H9 (cell line): ENCODE results near the gene FOXL1. TPM values are rescaled to one million over a fixed set of nuclear protein-coding genes. Genes with fewer than 3 reads are reported as not detected.

Source experiments
- DNase-seq: peaks from one replicate; pipeline ENCODE4 v3.0.0-alpha.2; 2017
- H2AFZ ChIP-seq: one replicate; pipeline ENCODE4 v1.6.1; 2013; ENCODE audit warnings: mild to moderate bottlenecking, low read length, control low read depth, moderate library complexity
- H2AK5ac ChIP-seq: 2 replicates; pipeline ENCODE4 v1.6.1; 2013; ENCODE audit warnings: low read length, control low read depth, mixed read lengths; ENCODE audit not compliant: insufficient read length
- H2BK120ac ChIP-seq: one replicate; pipeline ENCODE4 v1.6.1; 2013; ENCODE audit warnings: low read depth, mild to moderate bottlenecking, low read length, control low read depth, inconsistent platforms; ENCODE audit not compliant: poor library complexity, severe bottlenecking
- H2BK12ac ChIP-seq: 2 replicates; pipeline ENCODE4 v1.6.1; 2013; ENCODE audit warnings: low read length, control low read depth, mixed read lengths, low read depth; ENCODE audit not compliant: insufficient read length
- H2BK15ac ChIP-seq: 2 replicates; pipeline ENCODE4 v1.6.1; 2013; ENCODE audit warnings: low read depth, low read length, control low read depth
- H2BK20ac ChIP-seq: one replicate; pipeline ENCODE4 v1.6.1; 2013; ENCODE audit warnings: low read depth, mild to moderate bottlenecking, low read length, control low read depth, inconsistent platforms; ENCODE audit not compliant: poor library complexity, severe bottlenecking
- H2BK5ac ChIP-seq: 2 replicates; pipeline ENCODE4 v1.6.1; 2013; ENCODE audit warnings: low read length, control low read depth, mixed read lengths; ENCODE audit not compliant: insufficient read length
- H3K14ac ChIP-seq: 2 replicates; pipeline ENCODE4 v1.6.1; 2013; ENCODE audit warnings: low read length, control low read depth; ENCODE audit not compliant: insufficient read depth
- H3K18ac ChIP-seq: 2 replicates; pipeline ENCODE4 v1.6.1; 2013; ENCODE audit warnings: low read depth, mild to moderate bottlenecking, mixed read lengths, low read length, control low read depth; ENCODE audit not compliant: insufficient read length
- H3K23ac ChIP-seq: 2 replicates; pipeline ENCODE4 v1.6.1; 2013; ENCODE audit warnings: low read length, control low read depth, mixed read lengths, low read depth; ENCODE audit not compliant: insufficient read length
- H3K23me2 ChIP-seq: 2 replicates; pipeline ENCODE4 v1.6.1; 2013; ENCODE audit warnings: low read depth, mild to moderate bottlenecking, mixed read lengths, low read length, control low read depth; ENCODE audit not compliant: insufficient read length, poor library complexity, severe bottlenecking
- H3K27ac ChIP-seq: 2 replicates; pipeline ENCODE4 v1.5.1; 2013; ENCODE audit warnings: low read length, control low read depth, mixed read lengths, low read depth; ENCODE audit not compliant: insufficient read length
- H3K27me3 ChIP-seq: 2 replicates; pipeline ENCODE4 v1.6.1; 2013; ENCODE audit warnings: low read length, control low read depth, inconsistent platforms; ENCODE audit not compliant: insufficient read depth
- H3K4ac ChIP-seq: 2 replicates; pipeline ENCODE4 v1.6.1; 2013; ENCODE audit warnings: low read depth, mild to moderate bottlenecking, control low read depth, inconsistent platforms, low read length, moderate library complexity
- H3K4me1 ChIP-seq: 2 replicates; pipeline ENCODE4 v1.6.1; 2013; ENCODE audit warnings: low read length, control low read depth, inconsistent platforms; ENCODE audit not compliant: insufficient read depth
- H3K4me2 ChIP-seq: 2 replicates; pipeline ENCODE4 v1.6.1; 2013; ENCODE audit warnings: low read length, control low read depth, mixed read lengths; ENCODE audit not compliant: insufficient read length, insufficient read depth
- H3K56ac ChIP-seq: 2 replicates; pipeline ENCODE4 v1.6.1; 2013; ENCODE audit warnings: low read depth, mild to moderate bottlenecking, mixed read lengths, low read length, control low read depth; ENCODE audit not compliant: insufficient read length
- H3K79me1 ChIP-seq: 2 replicates; pipeline ENCODE4 v1.6.1; 2013; ENCODE audit warnings: low read depth, mild to moderate bottlenecking, moderate library complexity, low read length, control low read depth, inconsistent platforms; ENCODE audit not compliant: insufficient read depth, poor library complexity, severe bottlenecking
- H3K79me2 ChIP-seq: 2 replicates; pipeline ENCODE4 v1.6.1; 2013; ENCODE audit warnings: low read length, control low read depth, inconsistent platforms; ENCODE audit not compliant: insufficient read depth
- H3K9ac ChIP-seq: 2 replicates; pipeline ENCODE4 v1.6.1; 2013; ENCODE audit warnings: low read length, control low read depth, mixed read lengths; ENCODE audit not compliant: insufficient read length; ENCODE audit errors: extremely low read depth
- H3K9me3 ChIP-seq: one replicate; pipeline ENCODE4 v1.6.1; 2013; ENCODE audit warnings: low read depth, low read length, inconsistent platforms; ENCODE audit not compliant: control insufficient read depth
- H3T11ph ChIP-seq: one replicate; pipeline ENCODE4 v1.6.1; 2013; ENCODE audit warnings: mild to moderate bottlenecking, low read length, control low read depth, inconsistent platforms
- H4K20me1 ChIP-seq: one replicate; pipeline ENCODE4 v1.6.1; 2013; ENCODE audit not compliant: control insufficient read depth, insufficient read length, insufficient read depth
- H4K5ac ChIP-seq: 2 replicates; pipeline ENCODE4 v1.6.1; 2013; ENCODE audit warnings: low read depth, mild to moderate bottlenecking, mixed read lengths, low read length, control low read depth; ENCODE audit not compliant: insufficient read length
- H4K8ac ChIP-seq: replicated peaks from 2 replicates; pipeline ENCODE4 v1.6.1; 2013; ENCODE audit warnings: low read length, control low read depth, mixed read lengths, low read depth; ENCODE audit not compliant: insufficient read length
- H4K91ac ChIP-seq: 2 replicates; pipeline ENCODE4 v1.6.1; 2013; ENCODE audit warnings: low read depth, mild to moderate bottlenecking, moderate library complexity, mixed read lengths, low read length, control low read depth; ENCODE audit not compliant: insufficient read length
- H3K27ac Mint-ChIP-seq, 3 experiments: 2 replicates in 2 of 3; 3 replicates in 1 of 3; pipeline ENCODE4 v1.8.0; 2020 to 2021; ENCODE audit warnings: mixed read lengths in 3 of 3, mild to moderate bottlenecking in 1 of 3, moderate library complexity in 1 of 3
- H3K27me3 Mint-ChIP-seq: 2 replicates; pipeline ENCODE4 v1.8.0; 2021; ENCODE audit warnings: low read depth, mild to moderate bottlenecking, moderate library complexity, mixed read lengths
- H3K36me3 Mint-ChIP-seq, 3 experiments: 2 replicates in 2 of 3; 3 replicates in 1 of 3; pipeline ENCODE4 v1.8.0; 2020 to 2021; ENCODE audit warnings: low read depth in 3 of 3, mixed read lengths in 3 of 3; ENCODE audit not compliant: insufficient read depth in 1 of 3
- H3K4me1 Mint-ChIP-seq, 2 experiments: 2 replicates each; pipeline ENCODE4 v1.8.0; 2020; ENCODE audit warnings: mixed read lengths in 2 of 2
- H3K4me3 Mint-ChIP-seq, 2 experiments: 2 replicates in 1 of 2; 3 replicates in 1 of 2; pipeline ENCODE4 v1.8.0; 2020 to 2021; ENCODE audit warnings: mild to moderate bottlenecking in 2 of 2, mixed read lengths in 2 of 2, moderate library complexity in 1 of 2
- H3K9me3 Mint-ChIP-seq, 2 experiments: 2 replicates in 1 of 2; 3 replicates in 1 of 2; pipeline ENCODE4 v1.8.0; 2020; ENCODE audit warnings: mild to moderate bottlenecking in 2 of 2, mixed read lengths in 2 of 2, moderate library complexity in 1 of 2
- WGBS: extraction: QIAGEN DNeasy Blood & Tissue Kit; methylation state at CpG from one replicate; pipeline ENCODE4 v1.1.7; 2013; ENCODE audit warnings: missing lambda C conversion rate, low lambda C conversion rate, mixed read lengths; ENCODE audit not compliant: insufficient read length; ENCODE audit errors: extremely low coverage; 5-methylcytosine and 5-hydroxymethylcytosine counted together
- total RNA-seq: library from RNA; stranded (reverse); gene quantifications from 2 replicates; pipeline ENCODE4 v1.2.1, GENCODE V29; 2021
- TF ChIP-seq, protein P1 (sequence below): fragments of 200-600 bp; sonication (generic); conservative IDR thresholded peaks from 3 replicates; pipeline ENCODE4 v1.8.0; 2021; ENCODE audit warnings: antibody characterized with exemption, mild to moderate bottlenecking

FOXL1 gene
- total RNA-seq, 1 experiment from 2014 or later, result 0.09 TPM

- H4K91ac ChIP-seq, result no peak overlapping the region
- H2AK5ac ChIP-seq, result no peak overlapping the region
- H3K36me3 Mint-ChIP-seq, result no peaks in the 10 kb centered on the region
- no peak for DNase-seq
- H3K4me1 ChIP-seq, result no peaks in the 10 kb centered on the region; the same call in 1 of the 2 replicates
- no peak overlapping the region for H2BK120ac ChIP-seq
- H3K79me1 ChIP-seq, result no peaks in the 10 kb centered on the region
- H3K23me2 ChIP-seq, result no peaks in the 10 kb centered on the region
- H4K20me1 ChIP-seq, result no peaks in the 10 kb centered on the region
- no peaks in the 10 kb centered on the region for H3K27me3 ChIP-seq
- H3K27ac ChIP-seq, result no peak overlapping the region
- H3K9ac ChIP-seq, result no peak overlapping the region
- H3K9me3 Mint-ChIP-seq, result no peaks in the 10 kb centered on the region
- H2BK20ac ChIP-seq, result no peak overlapping the region
- H4K5ac ChIP-seq, result no peak overlapping the region
- H3K23ac ChIP-seq, result no peak overlapping the region
- H2BK5ac ChIP-seq, result no peak overlapping the region
- no peak overlapping the region for H3K14ac ChIP-seq
- no peak overlapping the region for H3T11ph ChIP-seq
- peaks cover 17 to 27% of the 10 kb centered on the region in 2 experiments for H3K4me1 Mint-ChIP-seq
- H2BK15ac ChIP-seq, result no peak overlapping the region
- H3K4ac ChIP-seq, result no peak overlapping the region
- H3K4me2 ChIP-seq, result no peak overlapping the region
- H3K4me3 Mint-ChIP-seq, result no peak overlapping the region
- H3K56ac ChIP-seq, result no peak overlapping the region
- H4K8ac ChIP-seq, result no peak overlapping the region
- TF ChIP-seq, protein P1, sequence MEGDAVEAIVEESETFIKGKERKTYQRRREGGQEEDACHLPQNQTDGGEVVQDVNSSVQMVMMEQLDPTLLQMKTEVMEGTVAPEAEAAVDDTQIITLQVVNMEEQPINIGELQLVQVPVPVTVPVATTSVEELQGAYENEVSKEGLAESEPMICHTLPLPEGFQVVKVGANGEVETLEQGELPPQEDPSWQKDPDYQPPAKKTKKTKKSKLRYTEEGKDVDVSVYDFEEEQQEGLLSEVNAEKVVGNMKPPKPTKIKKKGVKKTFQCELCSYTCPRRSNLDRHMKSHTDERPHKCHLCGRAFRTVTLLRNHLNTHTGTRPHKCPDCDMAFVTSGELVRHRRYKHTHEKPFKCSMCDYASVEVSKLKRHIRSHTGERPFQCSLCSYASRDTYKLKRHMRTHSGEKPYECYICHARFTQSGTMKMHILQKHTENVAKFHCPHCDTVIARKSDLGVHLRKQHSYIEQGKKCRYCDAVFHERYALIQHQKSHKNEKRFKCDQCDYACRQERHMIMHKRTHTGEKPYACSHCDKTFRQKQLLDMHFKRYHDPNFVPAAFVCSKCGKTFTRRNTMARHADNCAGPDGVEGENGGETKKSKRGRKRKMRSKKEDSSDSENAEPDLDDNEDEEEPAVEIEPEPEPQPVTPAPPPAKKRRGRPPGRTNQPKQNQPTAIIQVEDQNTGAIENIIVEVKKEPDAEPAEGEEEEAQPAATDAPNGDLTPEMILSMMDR, result no peak
- H3K79me2 ChIP-seq, result no peaks in the 10 kb centered on the region
- H2BK12ac ChIP-seq, result no peak overlapping the region
- H3K18ac ChIP-seq, result no peak overlapping the region
- no peak overlapping the region for H3K27ac Mint-ChIP-seq
- H3K27me3 Mint-ChIP-seq, result peaks cover 1% of the 10 kb centered on the region; the same call in 1 of the 2 replicates
- no CpG with 5 or more reads among the region's 5 CpGs for WGBS
- no peak overlapping the region for H2AFZ ChIP-seq
- H3K9me3 ChIP-seq, result no peaks in the 10 kb centered on the region
Measured at GRCh38 chr16:86616906-86617305, 38.6 kb downstream of the FOXL1 start.
